Duodenal mucosa (tissue), 2 donors: ENCODE results near the gene MOB1B.

Experiments
- H3K27ac ChIP-seq: one replicate; pipeline ENCODE4 v1.7.0; 2013; ENCODE audit warnings: low read depth, low read length
- H3K27me3 ChIP-seq, 2 donors: one replicate each; pipeline ENCODE4 v1.7.0; 2013; ENCODE audit warnings: low read length in 2 of 2, control low read depth in 1 of 2; ENCODE audit not compliant: insufficient read depth in 2 of 2, control insufficient read depth in 1 of 2
- H3K36me3 ChIP-seq, 2 donors: one replicate each; pipeline ENCODE4 v1.7.0; 2013; ENCODE audit warnings: low read length in 2 of 2, control low read depth in 1 of 2; ENCODE audit not compliant: insufficient read depth in 2 of 2, control insufficient read depth in 1 of 2
- H3K4me1 ChIP-seq, 2 donors: one replicate each; pipeline ENCODE4 v1.7.0; 2013; ENCODE audit warnings: low read length in 2 of 2, control low read depth in 1 of 2; ENCODE audit not compliant: insufficient read depth in 2 of 2, control insufficient read depth in 1 of 2
- H3K4me3 ChIP-seq, 2 donors: one replicate each; pipeline ENCODE4 v1.7.0; 2013; ENCODE audit warnings: low read length in 2 of 2, low read depth in 1 of 2
- H3K9ac ChIP-seq, 2 donors: one replicate each; pipeline ENCODE4 v1.7.0; 2013; ENCODE audit warnings: low read length in 2 of 2, low read depth in 1 of 2
- H3K9me3 ChIP-seq, 2 donors: one replicate each; pipeline ENCODE4 v1.7.0; 2013; ENCODE audit warnings: low read length in 2 of 2, control low read depth in 1 of 2; ENCODE audit not compliant: control insufficient read depth in 1 of 2

Gene MOB1B

GRCh38 chr4:70901984-70902576 lies at the start of gene MOB1B:
Gene MOB1B (plus strand): TSS chr4:70902369. CDS start chr4:70902537, 168 bp downstream.
- Histone ChIP-seq H3K27me3 (no peaks in the 10 kb centered on the region), H3K9me3 (no peaks in the 10 kb centered on the region), H3K9ac (peak within 1 kb of the TSS; percentile 76 to 78), H3K4me1 (peaks cover 5 to 15% of the 10 kb centered on the region in 2 donors), H3K4me3 (peak within 1 kb of the TSS; percentile 91 to 93), H3K27ac (peak within 1 kb of the TSS; percentile 81), H3K36me3 (no peaks in the 10 kb centered on the region)

- H3K27me3 ChIP-seq = no peaks in the 10 kb centered on the region
- H3K4me1 ChIP-seq = no peaks in the 10 kb centered on the region
- H3K27ac ChIP-seq = no peak overlapping the region
Measured at GRCh38 chr4:70855464-70855863, 46.7 kb upstream of the MOB1B start.

GRCh38 chr4:70858454-70858853 lies 43.7 kb upstream of the MOB1B start:
- Histone ChIP-seq H3K27ac (no peak overlapping the region), H3K9ac (no peak overlapping the region), H3K9me3 (no peaks in the 10 kb centered on the region), H3K27me3 (no peaks in the 10 kb centered on the region), H3K4me3 (no peak overlapping the region), H3K36me3 (no peaks in the 10 kb centered on the region), H3K4me1 (no peaks in the 10 kb centered on the region)

More at GRCh38 chr4:70855464-70855863, 46.7 kb upstream of the MOB1B start:
- no peak overlapping the region for H3K4me3 ChIP-seq
- H3K9me3 ChIP-seq = no peaks in the 10 kb centered on the region
- no peak overlapping the region for H3K9ac ChIP-seq
- no peaks in the 10 kb centered on the region for H3K36me3 ChIP-seq

- Histone ChIP-seq H3K27me3 (no peaks in the 10 kb centered on the region), H3K9me3 (no peaks in the 10 kb centered on the region), H3K9ac (no peak overlapping the region), H3K4me3 (no peak overlapping the region), H3K4me1 (no peaks in the 10 kb centered on the region), H3K36me3 (no peaks in the 10 kb centered on the region), H3K27ac (no peak overlapping the region)
Measured at GRCh38 chr4:70859066-70859465, 43.1 kb upstream of the MOB1B start.

GRCh38 chr4:70863099-70863790 lies 38.9 kb upstream of the MOB1B start:
- H3K9me3 ChIP-seq = no peaks in the 10 kb centered on the region
- H3K4me3 ChIP-seq = no peak overlapping the region
- H3K36me3 ChIP-seq = no peaks in the 10 kb centered on the region
- H3K4me1 ChIP-seq = no peaks in the 10 kb centered on the region
- H3K27ac ChIP-seq = no peak overlapping the region
- no peak overlapping the region for H3K9ac ChIP-seq
- H3K27me3 ChIP-seq = no peaks in the 10 kb centered on the region

- Histone ChIP-seq H3K4me1 (no peaks in the 10 kb centered on the region), H3K27ac (no peak overlapping the region), H3K4me3 (no peak overlapping the region), H3K27me3 (no peaks in the 10 kb centered on the region), H3K36me3 (no peaks in the 10 kb centered on the region), H3K9me3 (no peaks in the 10 kb centered on the region), H3K9ac (no peak overlapping the region)
Measured at GRCh38 chr4:70868778-70869177, 33.4 kb upstream of the MOB1B start.

- no peaks in the 10 kb centered on the region for H3K4me1 ChIP-seq
- H3K27me3 ChIP-seq = no peaks in the 10 kb centered on the region
- H3K36me3 ChIP-seq = no peaks in the 10 kb centered on the region
- no peak overlapping the region for H3K27ac ChIP-seq
- H3K9ac ChIP-seq = no peak overlapping the region
- H3K9me3 ChIP-seq = no peaks in the 10 kb centered on the region
- no peak overlapping the region for H3K4me3 ChIP-seq
Measured at GRCh38 chr4:70873216-70873615, 29.0 kb upstream of the MOB1B start.

- H3K27ac ChIP-seq = no peak overlapping the region
- H3K4me1 ChIP-seq = no peaks in the 10 kb centered on the region
- H3K4me3 ChIP-seq = no peak overlapping the region
- H3K36me3 ChIP-seq = no peaks in the 10 kb centered on the region
- H3K9ac ChIP-seq = no peak overlapping the region
- no peaks in the 10 kb centered on the region for H3K9me3 ChIP-seq
- no peaks in the 10 kb centered on the region for H3K27me3 ChIP-seq
Measured at GRCh38 chr4:70874268-70875156, 27.7 kb upstream of the MOB1B start.

GRCh38 chr4:70877556-70877955 lies 24.6 kb upstream of the MOB1B start:
- Histone ChIP-seq H3K4me1 (no peaks in the 10 kb centered on the region), H3K9ac (no peak overlapping the region), H3K9me3 (no peaks in the 10 kb centered on the region), H3K4me3 (no peak overlapping the region), H3K27ac (no peak overlapping the region), H3K36me3 (no peaks in the 10 kb centered on the region), H3K27me3 (no peaks in the 10 kb centered on the region)

GRCh38 chr4:70880739-70881138 lies 21.4 kb upstream of the MOB1B start:
- no peaks in the 10 kb centered on the region for H3K9me3 ChIP-seq

More at GRCh38 chr4:70880739-70881138, 21.4 kb upstream of the MOB1B start:
- Histone ChIP-seq H3K27ac (no peak overlapping the region), H3K36me3 (no peaks in the 10 kb centered on the region), H3K4me1 (no peaks in the 10 kb centered on the region), H3K4me3 (no peak overlapping the region), H3K9ac (no peak overlapping the region), H3K27me3 (no peaks in the 10 kb centered on the region)
